Stimulated activated CD8-positive, alpha-beta memory T cell treated with anti-CD3 and anti-CD28 coated beads, Interleukin-7, amount 100 ng/mL, for 1 hour (primary cell): ENCODE results near the gene RPS26.
"Not testable (repeated sequence)": the region's sequence is repeated elsewhere in the genome, so short reads cannot be mapped to it uniquely, and the experiment has no call there.

ENCODE experiments used
- DNase-seq, 2 donors: peaks; one replicate each; pipeline ENCODE4 v3.0.0-alpha.2; 2020; ENCODE audit warnings: low read depth in 2 of 2

Gene RPS26

DNA sequence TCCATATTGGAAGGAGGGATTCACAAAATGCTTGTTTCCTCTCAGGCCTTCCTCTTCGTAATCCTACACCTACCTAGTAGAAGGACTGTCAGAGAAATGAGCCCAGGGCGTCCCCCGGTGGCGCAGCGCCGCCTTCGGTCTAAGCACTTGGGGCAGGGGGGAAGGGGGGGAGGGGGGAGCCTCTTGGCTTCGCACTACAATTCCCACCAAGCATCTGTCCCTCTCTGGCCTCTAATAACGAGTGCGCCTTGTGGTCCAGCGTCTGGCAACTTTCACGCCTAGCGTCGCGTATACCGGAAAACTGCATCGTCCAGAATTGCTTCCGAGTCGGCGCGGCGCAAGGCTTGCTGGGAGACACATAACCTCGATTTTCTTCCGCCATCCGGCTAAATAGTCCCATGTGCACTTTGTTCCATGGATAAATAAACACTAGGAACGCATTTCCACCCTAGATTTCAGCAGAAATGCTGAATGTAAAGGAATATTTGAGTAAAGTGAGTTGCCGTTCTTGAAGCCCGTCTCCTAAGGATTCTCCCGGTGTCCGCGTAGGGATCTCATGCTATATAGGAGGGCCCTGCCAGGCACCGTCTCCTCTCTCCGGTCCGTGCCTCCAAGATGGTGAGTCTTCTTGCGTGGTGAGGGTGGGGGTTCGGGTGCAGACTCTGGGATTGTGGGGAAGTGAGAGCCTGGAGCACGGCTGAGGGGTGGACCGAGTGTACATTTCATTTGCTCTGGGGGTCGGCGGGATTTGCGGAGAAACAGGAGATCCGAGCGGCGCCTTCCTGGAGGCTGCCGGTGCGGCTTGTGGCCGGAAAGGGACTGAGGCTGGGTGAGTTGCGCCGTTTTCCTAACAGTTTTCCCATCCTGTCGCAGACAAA lies at the start of gene RPS26:
Gene RPS26 (plus strand): TSS at position 367 of the 878 bp plus-strand sequence. CDS start 249 bp downstream, at position 616.
- peak; percentile 81 for DNase-seq

DNA sequence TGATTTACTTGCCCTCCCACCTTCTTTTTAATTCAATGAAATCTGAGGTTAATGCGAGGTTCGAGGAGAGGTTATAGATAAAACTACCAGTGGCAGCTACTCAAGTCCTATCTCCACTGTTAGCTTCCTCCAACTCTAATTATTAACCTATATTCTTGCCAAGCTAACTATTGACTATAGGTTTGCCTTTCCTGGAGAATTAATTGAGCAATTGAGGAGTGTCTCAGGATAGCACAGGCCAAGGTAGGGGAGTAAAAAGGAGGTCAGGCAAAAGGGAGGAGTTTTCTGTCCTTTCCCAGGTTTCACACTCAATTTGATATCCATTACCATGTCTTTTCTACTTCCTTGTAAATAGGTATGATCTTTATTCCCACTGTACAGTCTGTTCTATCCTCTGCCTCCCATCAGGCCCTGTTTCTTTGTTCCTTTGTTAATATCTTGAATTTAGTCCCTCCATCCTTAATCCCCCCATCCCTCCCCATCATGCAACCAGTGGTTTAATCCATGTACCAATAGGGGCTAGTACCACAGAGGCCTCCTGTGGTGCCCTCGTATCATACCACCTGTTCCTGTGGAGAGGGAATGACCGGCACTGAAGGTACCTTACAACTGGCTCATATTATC lies 48.4 kb upstream of the RPS26 start:
- no peak for DNase-seq

DNA sequence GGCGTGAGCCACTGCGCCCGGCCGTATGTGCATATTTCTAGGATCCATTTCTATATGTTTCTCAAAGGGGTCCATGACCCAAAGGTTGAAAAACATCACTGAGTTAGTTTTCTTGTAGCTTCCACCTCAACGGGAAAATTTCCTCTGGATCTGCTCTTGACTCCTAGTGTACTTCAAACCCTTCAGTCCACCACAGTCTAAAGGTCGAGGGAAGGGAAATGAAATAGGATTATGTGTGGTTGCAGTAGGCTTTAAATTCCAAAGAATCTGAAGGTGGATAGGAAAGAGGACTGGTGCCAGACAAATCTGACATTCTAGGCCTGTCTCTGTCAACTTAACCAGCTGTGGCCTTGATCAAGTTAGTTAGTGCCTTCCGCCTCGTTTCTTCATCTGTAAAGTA lies 46.4 kb upstream of the RPS26 start:
- DNase-seq, result no peak

DNA sequence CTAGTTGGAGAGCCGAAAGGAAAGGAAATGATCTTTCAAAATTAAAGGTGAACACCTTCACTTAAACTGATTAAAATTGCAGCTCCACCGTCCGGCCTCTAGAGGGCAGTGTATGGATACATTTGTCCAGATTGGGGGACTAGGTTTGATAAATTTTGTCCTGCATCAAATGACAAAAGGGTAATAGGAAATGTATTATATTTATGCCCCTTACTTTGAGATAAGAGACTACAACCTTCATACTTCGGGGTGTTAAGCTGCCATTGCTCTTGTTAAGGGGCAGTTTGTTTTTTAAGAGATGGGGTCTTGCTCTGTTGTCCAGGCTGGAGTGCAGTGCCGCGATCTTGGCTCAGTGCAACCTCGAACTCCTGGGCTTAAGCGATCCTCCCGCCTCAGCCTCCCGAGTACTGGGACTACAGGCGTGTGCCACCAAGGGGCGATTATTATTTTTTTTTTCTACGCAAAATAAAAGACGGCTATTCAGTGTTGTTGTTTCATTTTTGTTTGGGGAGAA lies 45.5 kb upstream of the RPS26 start:
- DNase-seq, result peak in 1 of 2 donors; percentile 40

DNA sequence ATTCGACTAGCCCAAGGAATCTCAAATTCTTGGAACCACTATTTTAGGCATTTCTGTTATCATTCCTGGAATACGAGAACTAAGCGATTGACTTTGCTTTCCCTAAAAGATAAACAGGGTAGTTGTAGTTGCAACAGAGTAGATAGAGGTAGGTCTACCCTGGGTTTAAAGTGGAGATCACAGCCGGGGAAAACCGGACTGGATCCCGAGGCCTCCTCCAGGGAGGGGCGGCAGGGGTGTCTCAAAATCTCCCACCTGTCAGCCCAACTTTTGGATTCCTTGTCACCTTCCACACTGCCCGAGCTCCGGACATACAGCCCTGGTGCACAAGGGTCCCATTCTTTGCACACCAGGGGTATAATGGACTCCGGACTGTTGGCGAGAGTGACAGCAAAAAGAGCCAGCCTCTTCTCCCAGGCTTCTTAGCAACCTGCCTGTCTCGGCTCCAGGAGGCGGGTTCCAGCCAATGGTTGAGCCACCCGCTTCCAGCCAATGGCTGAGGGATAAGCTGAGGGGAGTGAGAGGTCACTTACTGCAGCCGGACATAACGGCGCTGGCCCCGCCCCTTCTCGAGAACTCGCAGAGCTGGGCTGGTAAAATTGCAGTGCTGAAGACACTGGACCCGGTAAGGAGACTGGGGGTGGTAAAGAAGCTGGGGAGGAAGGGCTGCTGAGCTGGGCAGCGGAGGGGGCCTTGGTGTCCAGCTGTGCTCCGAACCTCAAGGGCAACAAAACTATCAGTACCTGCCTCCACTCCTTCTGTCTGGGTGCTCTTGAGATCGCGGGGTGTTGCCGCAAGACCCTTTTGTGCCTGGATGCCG lies 44.8 kb upstream of the RPS26 start, which contains the start of gene SUOX:
Gene SUOX (plus strand): TSS at position 562 of the 820 bp plus-strand sequence. CDS start 4,946 bp downstream, outside the sequence.
- DNase-seq, result no peak

DNA sequence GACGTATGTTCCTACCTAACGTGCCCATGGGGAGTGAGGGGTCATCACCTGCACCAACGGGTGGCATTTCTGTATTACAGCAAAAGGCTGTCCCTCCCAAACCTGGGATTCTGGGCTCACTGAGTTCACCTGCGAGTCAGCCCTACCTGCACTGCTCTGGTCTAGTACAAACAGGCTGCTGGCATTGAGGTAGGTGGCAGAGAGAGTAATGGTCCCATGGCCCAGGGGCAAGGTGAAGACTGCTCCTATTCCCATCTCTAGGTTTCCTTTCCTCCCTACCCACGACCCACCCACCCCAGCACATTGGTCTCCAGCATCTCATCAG lies 44.2 kb upstream of the RPS26 start:
- no peak for DNase-seq

DNA sequence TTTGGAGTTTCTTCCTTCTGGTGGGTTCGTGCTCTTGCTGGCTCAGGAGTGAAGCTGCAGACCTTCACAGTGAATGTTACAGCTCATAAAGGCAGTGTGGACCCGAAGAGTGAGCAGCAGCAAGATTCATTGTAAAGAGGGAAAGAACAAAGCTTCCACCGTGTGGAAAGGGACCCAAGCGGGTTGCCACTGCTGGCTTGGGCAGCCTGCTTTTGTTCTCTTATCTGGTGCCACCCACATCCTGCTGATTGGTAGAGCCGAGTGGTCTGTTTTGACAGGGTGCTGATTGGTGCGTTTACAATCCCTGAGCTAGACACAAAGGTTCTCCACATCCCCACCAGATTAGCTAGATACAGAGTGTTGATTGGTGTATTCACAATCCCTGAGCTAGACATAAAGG lies 42.2 kb upstream of the RPS26 start:
- not testable (repeated sequence) for DNase-seq

DNA sequence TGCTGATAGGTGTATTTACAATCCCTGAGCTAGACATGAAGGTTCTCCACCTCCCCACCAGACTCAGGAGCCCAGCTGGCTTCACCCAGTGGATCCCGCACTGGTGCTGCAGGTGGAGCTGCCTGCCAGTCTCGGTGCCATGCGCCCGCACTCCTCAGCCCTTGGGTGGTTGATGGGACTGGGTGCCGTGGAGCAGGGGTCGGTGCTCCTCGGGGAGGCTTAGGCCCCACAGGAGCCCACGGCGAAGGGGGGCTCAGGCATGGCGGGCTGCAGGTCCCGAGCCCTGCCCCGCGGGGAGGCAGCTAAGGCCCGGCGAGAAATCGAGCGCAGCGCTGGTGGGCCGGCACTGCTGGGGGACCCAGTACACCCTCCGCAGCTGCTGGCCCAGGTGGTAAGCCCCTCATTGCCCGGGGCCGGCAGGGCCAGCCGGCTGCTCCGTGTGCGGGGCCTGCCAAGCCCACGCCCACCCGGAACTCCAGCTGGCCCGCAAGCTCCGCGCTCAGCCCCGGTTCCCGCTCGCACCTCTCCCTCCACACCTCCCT lies 41.6 kb upstream of the RPS26 start:
- DNase-seq, result not testable (repeated sequence)

DNA sequence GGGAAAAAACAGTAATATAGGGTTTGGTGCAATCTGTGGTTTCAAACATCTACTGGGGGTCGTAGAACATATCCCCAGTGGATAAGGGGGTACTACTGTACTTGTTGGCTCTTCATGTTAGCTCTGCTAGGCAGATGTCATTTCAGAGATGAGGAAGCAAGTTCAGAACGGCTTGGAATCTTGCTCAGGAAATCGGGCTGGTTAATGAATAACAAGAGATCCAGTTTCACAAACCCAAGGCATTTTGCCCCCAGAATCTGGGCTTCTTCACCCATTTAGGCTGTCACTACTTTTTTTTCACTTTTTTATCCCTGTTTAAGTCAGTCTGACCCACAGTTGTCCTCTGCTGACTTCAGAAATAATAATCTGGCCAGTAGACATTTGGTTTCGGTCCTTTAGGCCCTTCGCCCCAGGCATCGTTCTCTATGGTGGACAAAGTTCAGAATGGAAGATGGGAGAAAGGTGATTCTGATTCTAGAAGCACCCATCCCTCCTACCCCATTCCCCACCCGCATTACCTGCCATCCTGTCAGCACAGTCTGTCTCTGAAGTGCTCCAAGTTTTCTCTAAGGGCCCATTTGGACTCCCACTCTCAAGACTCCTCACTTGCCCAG lies 40.1 kb upstream of the RPS26 start:
- DNase-seq, result no peak

DNA sequence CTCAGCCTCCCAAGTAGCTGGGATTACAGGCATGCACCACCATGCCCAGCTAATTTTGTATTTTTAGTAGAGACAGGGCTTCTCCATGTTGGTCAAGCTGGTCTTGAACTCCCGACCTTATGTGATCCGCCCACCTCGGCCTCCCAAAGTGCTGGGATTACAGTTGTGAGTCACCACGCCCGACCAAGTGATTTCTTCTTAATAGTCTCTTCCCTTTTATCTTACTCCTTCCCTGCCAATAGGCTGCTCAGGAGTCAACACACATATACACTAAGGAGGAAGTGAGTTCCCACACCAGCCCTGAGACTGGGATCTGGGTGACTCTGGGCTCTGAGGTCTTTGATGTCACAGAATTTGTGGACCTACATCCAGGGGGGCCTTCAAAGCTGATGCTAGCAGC lies 38.3 kb upstream of the RPS26 start:
- not testable (repeated sequence) for DNase-seq

DNA sequence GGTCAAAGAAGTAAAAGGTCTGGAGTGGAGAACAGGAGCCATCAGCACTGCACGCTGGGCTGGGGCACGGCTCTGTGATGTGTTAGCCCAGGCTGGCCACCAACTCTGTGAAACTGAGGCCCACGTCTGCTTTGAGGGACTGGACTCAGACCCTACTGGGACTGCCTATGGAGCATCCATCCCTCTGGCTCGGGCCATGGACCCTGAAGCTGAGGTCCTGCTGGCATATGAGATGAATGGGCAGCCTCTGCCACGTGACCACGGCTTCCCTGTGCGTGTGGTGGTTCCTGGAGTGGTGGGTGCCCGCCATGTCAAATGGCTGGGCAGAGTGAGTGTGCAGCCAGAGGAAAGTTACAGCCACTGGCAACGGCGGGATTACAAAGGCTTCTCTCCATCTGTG lies 37.5 kb upstream of the RPS26 start:
- DNase-seq, result no peak

DNA sequence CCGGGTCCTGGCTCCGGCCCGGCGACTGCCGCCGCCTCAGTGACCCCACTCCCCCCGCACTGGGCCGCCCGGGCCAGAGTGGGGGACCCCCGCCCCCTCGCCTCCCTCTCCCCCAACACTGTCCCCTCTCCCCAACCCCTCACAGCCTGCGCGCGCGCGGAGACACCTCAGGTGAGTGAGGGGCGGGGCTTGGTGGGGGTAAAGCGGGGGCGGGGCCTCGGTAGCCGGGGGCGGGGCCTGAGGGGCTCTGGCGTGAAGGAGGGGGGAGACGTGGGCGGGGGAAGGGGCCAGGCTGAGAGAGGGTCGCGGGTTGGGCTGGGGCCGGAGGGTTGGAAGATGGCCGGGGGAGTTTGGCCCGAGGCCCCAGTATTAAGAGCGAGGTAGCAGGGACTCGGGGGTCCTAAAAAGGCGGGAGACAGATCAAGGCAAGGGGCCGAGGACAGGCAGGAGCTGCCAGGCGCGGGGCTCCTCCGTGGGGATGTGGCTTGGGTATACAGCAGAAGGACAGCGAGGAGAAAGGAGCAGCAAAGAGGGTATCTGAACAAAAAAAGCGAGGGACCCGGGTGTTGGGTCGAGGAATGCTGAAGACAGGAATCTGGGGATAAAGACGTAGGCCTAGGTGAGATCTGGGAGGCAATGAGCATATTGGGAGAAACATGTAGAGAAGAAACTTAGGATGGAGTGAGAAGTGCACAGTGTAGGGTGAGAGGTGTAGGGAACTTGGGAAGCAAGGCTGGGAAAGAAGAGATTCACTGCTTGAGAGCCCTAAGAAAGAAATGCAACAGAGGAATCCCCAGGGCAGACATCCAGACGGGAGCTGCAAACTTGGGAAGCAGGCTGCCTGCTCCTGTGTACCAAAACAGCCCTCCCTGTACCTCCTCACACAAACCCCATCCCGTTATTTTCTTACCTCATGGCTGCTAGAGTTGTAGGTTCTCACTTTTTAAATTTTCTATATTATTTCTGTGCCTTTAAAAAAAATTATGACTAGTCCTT lies 33.9 kb upstream of the RPS26 start:
- peak; percentile 42 to 52 for DNase-seq

DNA sequence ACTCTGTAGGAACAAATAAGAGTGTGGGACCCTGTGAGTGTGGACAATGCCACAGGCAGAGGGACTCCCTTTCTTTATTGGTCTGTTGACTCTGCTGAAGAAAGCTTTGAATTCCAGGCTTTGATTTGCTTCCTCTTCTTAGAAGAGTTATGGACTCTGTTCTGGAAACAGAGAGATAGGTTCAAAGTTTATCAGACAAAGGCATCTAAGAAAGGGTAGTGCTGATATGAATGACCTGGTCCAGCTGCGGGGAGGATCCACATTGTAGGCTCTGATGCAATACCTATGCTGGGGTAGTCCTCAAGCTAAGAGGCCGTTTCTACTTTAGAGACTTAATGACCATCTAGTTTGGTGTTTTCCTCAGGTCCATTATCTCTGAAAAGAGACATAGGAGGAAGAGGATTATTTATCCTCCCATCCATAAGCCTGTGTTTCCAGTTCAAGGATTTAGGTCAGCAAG lies 31.6 kb upstream of the RPS26 start:
- DNase-seq, result no peak

DNA sequence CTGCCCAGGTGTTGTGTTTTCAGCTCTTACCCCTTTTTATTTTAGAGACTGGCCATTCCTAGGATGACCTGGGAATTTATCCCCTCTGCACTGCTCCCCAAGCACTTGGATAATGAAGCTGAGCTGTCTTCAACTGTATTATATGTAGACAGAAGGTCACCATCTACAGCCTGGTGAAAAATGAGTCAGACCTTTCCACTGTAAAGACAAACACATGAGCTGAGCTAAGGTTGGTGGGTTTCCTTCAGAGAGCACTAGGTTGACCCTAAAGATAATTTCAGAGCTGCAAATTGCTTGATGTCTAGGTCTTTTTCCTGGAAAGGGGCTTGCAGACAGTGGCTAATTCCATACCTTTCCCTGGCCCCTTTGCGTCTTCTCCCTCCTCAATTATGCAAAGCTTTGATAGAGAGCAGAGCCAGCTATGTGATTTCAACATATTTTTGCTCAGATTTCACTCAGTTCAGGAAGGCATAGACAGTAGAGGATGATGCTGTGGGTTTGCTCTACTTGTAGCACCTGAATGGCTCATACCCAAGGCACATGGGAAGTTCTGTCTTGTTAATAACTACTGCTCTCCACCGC lies 30.1 kb upstream of the RPS26 start:
- DNase-seq, result no peak

DNA sequence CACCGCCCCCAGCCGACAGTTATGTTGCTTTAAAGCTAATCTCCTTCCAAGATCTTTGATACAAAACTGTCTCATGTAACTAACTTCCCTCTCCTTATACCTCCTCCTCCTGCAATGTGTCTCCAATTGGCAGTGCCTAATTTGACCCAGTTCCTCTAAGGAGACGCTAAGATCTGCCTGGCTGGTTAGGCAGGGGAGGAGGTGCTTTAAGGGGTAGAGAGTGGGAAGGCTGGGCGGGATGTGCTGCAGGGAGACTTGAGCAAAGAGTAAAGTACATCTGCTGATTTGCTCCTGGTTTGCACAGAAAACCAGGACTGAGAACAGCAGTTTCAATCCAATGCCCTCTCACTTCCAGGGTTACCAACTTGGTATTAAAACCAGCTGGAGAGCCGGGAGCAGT lies 28.2 kb upstream of the RPS26 start:
- no peak for DNase-seq

DNA sequence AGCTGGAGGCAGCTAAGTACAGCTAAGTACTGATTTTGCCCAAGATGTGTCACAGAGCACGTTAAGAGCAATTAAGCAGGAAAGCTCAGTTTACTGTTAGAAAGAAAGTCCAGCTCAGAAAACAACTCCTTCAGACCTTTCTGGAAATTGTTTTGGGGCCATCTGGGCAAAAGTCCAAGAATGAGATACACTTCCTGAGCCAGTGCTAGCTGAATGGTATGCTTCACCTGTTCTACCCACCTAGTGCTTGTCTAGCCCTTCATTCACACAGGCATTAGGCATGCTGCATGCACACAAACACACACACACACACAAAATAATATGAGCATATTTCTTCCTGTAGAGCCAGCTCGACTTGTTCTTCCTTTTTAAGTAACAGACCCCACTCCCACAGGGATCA lies 27.5 kb upstream of the RPS26 start:
- no peak for DNase-seq

DNA sequence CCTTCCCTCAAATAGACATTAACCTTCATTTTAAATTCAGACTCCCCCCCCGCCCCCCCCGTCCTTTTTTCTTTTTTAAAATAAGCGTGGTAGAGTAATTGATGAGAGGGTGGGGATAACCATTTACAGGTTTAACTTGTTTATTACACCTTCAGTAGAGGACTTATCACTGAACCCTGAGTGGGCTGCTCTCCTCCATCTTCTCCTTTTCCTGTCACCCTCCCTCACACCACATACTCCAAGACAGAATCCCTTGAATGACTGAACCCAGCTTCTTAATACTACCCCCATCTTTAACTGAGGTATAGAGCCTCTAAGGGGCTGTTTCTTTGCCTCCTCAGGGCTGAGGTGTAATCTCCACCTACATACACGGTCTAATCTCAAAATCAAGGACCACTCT lies 24.5 kb upstream of the RPS26 start:
- no peak for DNase-seq

DNA sequence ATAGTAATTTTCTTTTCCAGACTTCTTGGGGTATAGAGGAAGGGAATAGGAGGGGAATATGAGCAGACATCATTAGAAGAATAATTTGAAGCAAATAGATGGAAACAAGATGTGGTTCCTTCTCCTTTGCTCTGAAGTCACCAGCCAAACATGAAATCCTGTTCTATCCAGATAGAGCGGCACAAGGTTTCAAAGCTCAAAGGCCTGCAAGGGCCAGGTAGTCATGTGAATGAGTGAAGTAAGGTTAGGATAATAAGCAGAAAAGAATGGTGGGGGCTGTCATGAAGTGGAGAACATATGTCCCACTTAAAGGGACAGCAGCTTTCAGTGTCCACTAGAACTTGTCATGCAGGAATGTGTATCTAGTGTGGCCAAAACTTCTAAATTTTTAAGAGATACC lies 23.4 kb upstream of the RPS26 start:
- DNase-seq, result no peak

DNA sequence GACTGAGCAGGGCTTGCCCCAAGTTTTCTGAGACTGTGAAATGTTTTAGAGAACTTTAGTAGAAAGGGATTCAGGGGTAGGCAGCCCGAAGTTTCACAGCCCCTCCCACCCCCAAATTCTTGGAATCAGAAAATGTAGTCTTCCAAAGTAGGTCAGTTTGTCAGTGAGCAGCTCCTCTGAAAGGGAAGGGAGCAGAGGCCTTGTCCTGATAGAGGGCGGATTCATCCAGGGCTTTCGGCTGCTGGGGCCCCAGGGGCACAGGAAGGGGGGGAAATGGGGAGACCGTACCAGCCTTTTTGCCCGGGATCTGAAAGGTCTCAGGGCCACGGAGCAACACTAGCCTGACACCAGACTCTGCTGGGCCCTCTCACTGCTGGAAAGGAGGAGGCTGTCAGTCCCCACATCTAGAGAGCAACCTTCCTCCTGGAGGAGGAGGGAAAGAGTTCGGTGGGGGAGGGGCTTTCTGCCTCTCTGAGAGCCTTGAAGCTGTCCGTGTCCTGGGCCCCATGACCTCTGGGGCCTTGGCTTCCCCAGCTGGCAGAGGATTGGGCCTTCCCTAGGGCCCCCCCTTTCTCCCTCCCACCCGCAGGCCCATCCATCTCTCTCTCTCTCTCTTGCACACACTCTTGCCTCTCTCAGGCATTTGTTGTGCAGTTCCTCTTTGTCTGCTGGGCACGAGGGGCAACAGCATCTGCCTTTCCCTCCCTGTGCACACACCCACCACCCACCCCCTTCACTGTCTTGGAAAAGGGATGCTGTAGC lies 21.1 kb upstream of the RPS26 start, which contains the start of gene IKZF4:
Gene IKZF4 (plus strand): TSS at position 621 of the 762 bp plus-strand sequence. CDS start 451 bp downstream, outside the sequence.
- DNase-seq, result no peak
